Measurements from ENCODE around the gene PTGFRN. TPM values are rescaled to one million over a fixed set of nuclear protein-coding genes. Genes with fewer than 3 reads are reported as not detected.

Gene PTGFRN
- total and polyA plus RNA-seq, 9 of the 15 experiments (the other 6 are each of a cell fraction or from before 2014, with no cell fraction given), result 17.3 to 33.1 (median 25.7) TPM

- TF ChIP-seq ID3 (CRISPR knock-in tag; IDR thresholded peaks at IDR 0.05) (no peak), ID3 (tag; IDR thresholded peaks at IDR 0.05) (0 out of 2 replicates have a peak, but pooled peaks have one; percentile 71), TOE1 (IDR thresholded peaks at IDR 0.05; ENCODE audit: borderline replicate concordance) (0 out of 2 replicates have a peak, but pooled peaks have one; percentile 41), TOE1 (CRISPR knock-in tag; IDR thresholded peaks at IDR 0.05; ENCODE audit: borderline replicate concordance, low read depth) (no peak), SREBF2 (CRISPR knock-in tag; IDR thresholded peaks at IDR 0.05) (no peak), SRSF1 (IDR thresholded peaks at IDR 0.05; ENCODE audit: low read depth, low read length) (no peak), MTA1 (IDR thresholded peaks at IDR 0.05; ENCODE audit: borderline replicate concordance) (no peak), NONO (IDR thresholded peaks at IDR 0.05; ENCODE audit: low read depth in 2 of 2, low read length in 1 of 2) (0 out of 4 replicates have a peak, but pooled peaks of 1 of the 2 experiments have one; percentile 29), MTA3 (IDR thresholded peaks at IDR 0.05; ENCODE audit: borderline replicate concordance) (peak; percentile 71; the same call in 1 of the 2 replicates), KDM1A (IDR thresholded peaks at IDR 0.05) (peak in 1 of 2 experiments; percentile 17; a peak in 2 of 4 replicates), ZNF175 (CRISPR knock-in tag; IDR thresholded peaks at IDR 0.05; ENCODE audit: low read depth) (0 out of 2 replicates have a peak, but pooled peaks have one; percentile 37), ATF3 (IDR thresholded peaks at IDR 0.05) (peak; percentile 75), ATF3 (CRISPR knock-in tag; conservative IDR thresholded peaks at IDR 0.05) (peak; percentile 86), DACH1 (IDR thresholded peaks at IDR 0.05; ENCODE audit: partially characterized antibody) (peak; percentile 74), HNRNPLL (IDR thresholded peaks at IDR 0.05; ENCODE audit: low read depth, low read length, poor library complexity, severe bottlenecking) (peak; percentile 71), RNF2 (IDR thresholded peaks at IDR 0.05) (peak; percentile 39; the same call in 1 of the 2 replicates), ZMIZ1 (IDR thresholded peaks at IDR 0.05; ENCODE audit: low read depth in 2 of 2, low read length in 2 of 2) (no peak), HMBOX1 (IDR thresholded peaks at IDR 0.05) (peak; percentile 99), SMAD1 (IDR thresholded peaks at IDR 0.05; ENCODE audit: low read depth, low read length, partially characterized antibody) (no peak), FOXA3 (CRISPR knock-in tag; conservative IDR thresholded peaks at IDR 0.05 in 1 of 2, IDR thresholded peaks at IDR 0.05 in 1 of 2) (peak in 1 of 2 experiments; percentile 80; a peak in 1 of 4 replicates), KLF10 (CRISPR knock-in tag; IDR thresholded peaks at IDR 0.05) (no peak), NCOA1 (IDR thresholded peaks at IDR 0.05; ENCODE audit: low read depth) (peak; percentile 27; the same call in 1 of the 2 replicates)
Observed at GRCh38 chr1:116881879-116882520, 27.7 kb upstream of the PTGFRN start (continued).
